Prostate gland (tissue), 2 donors: ENCODE measurements around the gene FERMT1.

Experiments used
- CTCF ChIP-seq, 4 experiments: fragments of 200-600 bp in 2 of 4; fragments of 450-650 bp in 2 of 4; sonication (generic) in 2 of 4; IDR thresholded peaks; 1 replicate in 3 of 4; 2 replicates in 1 of 4; pipeline ENCODE4 v1.5.1; 2016 to 2019; ENCODE audit warnings: antibody characterized with exemption in 4 of 4, mild to moderate bottlenecking in 2 of 4, moderate library complexity in 2 of 4
- POLR2A ChIP-seq: fragments of 450-650 bp; IDR thresholded peaks from one replicate; pipeline ENCODE4 v1.6.1; 2016; ENCODE audit warnings: antibody characterized with exemption, mild to moderate bottlenecking
- POLR2AphosphoS5 ChIP-seq: sonication (generic); formaldehyde crosslinking; IDR thresholded peaks from one replicate; pipeline ENCODE4 v1.6.1; 2017; ENCODE audit warnings: antibody characterized with exemption

- TF ChIP-seq POLR2A (no peak), CTCF (IDR thresholded peaks at IDR 0.05) (no peak), POLR2AphosphoS5 (no peak)
These were observed 56.2 kb downstream of the FERMT1 start for GRCh38 chr20:6066582-6066981.
